HS-27A (cell line): ENCODE data around the gene ACTR3.
"Not testable (repeated sequence)": the region's sequence is repeated elsewhere in the genome, so short reads cannot be mapped to it uniquely, and the experiment has no call there.

ENCODE experiments used
- DNase-seq: peaks from one replicate; pipeline ENCODE4 v3.0.0-alpha.2; 2012; ENCODE audit warnings: low read depth, missing footprints

The ACTR3 gene

DNA sequence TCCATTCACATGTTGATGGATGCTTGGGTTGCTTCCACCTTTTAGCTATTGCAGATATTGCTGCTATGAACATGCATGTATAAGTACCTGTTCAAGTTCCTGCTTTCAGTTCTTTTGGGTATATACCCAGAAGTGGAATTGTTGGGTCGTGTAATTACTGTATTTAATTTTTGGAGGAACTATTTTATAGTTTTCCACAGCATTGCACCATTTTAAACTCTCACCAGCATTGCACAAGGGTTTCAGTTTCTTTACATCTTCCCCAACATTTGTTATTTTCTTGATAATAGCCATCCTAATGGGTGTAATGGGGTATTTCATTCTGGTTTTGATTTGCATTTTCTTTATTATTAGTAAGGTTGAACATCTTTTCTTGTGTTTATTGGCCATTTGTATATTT, 16.0 kb downstream of the ACTR3 start:
- no peak for DNase-seq

DNA sequence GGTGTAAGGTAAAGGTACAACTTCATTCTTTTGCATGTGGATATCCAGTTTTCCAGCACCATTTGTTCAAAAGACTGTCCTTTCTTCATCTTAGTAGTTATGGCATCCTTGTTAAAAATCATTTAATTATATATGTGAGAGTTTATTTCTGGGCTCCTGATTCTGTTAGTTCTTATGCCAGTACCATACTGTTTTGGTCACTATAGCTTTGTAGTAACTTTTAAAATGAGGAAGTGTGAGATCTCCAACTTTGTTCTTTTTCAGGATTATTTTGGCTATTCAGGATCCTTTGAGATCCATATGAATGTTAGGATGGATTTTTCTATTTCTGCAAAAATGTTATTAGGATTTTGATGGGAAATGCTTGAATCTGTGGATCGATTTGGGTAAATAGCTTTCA, 16.8 kb downstream of the ACTR3 start:
- DNase-seq, result no peak

DNA sequence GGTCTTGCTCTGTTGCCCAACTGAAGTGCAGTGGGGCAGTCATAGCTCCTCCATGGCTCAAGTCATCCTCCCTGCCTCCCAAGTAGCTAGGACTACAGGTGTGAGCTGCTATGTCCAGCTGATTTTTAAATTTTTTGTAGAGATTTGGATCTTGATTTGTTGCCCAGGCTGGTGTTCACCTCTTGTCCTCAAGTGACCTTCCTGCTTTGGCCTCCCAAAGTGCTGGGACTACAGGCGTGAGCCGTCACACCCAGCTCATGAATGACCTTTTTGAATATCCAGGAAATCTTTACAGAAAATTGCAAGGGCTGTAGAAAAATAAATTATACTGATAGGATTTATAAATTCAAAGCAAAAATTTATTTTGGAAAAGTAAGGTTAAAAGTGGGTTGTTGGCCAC, 17.4 kb downstream of the ACTR3 start:
- no peak for DNase-seq

DNA sequence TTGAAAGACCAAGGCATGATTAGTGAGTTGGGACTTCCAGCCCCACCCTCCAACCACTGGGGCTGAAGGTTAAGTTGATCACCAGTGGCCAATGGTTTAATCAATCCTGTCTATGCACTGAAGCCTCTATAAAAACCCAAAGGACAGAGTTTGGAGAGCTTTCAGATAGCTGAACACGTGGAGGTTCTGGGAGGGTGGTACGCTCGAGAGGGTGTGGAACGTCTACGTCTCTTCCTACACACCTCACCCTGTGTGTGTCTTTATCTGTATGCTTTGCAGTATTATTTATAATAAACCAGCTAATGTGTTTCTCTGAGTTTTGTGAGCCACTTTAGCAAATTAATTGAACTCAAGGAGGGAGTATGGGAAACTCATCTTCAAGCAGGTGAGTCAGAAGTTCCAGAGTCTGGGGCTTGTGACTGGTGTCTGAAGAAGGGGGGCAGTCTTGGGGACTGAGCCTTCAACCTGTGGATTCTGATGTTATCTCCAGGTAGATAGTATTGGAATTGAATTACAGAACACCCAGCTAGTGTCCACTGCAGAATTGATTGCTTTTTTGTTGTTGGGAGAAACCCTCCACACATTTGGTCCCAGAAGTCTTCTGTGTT, 20.3 kb downstream of the ACTR3 start:
- DNase-seq, result no peak

DNA sequence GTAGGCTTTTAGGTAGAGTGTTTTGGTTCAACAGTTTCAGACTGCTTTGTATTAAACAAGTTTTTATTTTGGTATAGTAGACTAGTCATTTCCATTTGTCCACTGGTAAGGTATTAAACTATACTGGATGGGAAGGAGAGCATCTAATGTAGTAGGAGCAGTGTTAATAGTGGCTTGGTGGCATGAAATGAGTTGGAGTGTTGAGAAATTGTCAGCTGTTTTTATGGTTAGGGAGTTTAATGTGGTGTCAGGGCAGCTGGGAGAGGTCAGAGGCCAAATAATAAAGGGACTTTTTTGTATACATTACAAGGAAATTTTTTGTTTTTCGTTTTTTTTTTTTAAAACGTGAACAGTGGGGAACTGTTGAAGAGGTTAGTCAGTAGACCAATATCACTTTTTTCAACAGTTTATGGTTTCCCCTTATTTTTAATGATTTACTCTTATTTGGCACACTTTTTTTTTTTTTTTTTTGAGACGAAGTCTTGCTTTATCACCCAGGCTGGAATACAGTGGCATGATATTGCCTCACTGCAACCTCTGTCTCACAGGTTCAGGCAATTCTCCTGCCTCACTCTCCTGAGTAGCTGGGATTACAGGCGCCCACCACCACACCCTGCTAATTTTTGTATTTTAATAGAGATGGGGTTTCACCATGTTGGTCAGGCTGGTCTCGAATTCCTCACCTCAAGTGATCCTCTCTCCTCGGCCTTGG, 21.2 kb downstream of the ACTR3 start:
- DNase-seq, result no peak

DNA sequence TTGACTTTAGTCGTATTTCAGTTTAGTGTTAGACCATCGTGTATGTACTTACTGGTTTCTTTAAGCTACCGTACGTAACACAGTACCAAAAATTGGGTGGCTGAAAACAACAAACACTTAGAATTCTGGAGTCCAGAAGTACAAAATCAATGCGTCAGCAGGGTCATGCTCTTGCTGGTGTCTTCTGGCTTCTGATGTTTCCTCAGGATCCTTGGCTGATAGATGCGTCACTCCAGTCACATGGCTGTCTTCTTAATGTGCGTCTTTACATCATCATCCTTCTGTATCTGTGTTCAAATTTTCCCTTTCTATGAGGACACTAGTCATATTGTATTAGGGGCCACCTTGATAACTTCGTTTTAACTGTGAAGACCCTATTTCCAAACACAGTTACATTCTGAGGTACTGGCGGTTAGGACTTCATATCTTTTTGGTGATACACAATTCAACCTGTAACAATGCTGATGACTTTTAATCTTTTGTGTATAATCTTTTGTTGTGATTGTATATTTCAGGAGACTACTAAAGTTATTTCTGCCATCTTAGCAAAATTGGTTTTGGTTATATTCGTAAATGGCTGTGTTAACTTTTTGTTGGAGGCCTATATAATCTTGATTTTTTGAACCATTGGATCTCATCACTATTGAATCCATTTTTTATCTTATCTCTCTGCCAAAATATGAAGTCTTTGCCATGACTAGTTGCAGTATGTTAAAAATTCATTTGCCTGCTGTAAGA, 25.4 kb downstream of the ACTR3 start:
- DNase-seq, result no peak

DNA sequence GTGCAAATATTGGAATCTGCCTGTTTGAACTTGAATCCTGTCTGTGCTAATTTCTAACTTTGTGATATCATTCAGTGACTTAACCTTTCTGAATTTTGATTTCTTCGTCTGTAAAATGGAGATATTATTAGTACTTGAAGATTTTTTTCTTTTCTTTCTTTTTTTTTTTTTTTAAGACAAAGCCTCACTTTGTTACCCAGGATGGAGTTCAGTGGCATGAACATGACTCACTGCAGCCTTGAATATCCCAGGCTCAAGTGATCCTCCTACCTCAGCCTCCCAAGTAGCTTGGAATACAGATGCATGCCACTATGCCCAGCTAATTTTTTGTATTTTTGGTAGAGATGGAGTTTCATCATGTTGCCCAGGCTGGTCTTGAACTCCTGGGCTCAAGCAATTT, 28.3 kb downstream of the ACTR3 start:
- DNase-seq, result no peak

DNA sequence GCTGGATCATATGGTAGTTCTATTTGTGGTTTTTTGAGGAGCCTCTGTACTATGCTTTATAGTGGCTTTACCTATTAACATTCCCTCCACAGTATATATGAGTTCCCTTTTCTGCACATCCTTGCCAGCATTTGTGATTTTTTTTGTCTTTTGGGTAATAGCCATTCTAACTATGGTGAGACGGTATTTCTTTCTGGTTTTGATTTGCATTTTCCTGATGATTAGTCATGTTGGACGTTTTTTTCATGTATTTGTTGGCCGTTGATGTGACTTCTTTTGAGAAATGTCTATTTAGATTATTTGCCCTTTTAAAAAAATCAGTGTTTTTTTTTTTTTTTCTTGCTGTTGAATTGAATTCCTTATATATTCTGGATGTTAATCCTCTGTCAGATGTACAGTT, 31.1 kb downstream of the ACTR3 start:
- no peak for DNase-seq

DNA sequence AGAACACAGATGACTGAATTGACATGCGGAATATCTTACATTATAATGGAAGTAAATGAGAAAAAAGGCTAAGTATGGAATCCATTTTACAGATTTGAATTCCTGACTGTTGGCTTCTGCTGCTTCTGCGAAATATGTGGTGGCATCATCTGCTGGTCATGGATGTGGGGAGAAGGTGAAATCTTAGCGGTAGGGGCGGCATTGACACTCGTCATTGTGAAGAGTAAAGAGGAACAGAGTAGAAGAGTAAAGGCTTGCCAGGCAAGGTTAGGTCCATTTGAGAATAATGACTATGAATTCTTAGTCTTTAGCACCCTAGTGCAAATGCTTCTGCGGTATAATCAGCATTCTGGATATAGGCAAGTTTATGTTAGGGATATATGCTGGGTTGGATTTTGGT, 32.4 kb downstream of the ACTR3 start:
- no peak for DNase-seq

DNA sequence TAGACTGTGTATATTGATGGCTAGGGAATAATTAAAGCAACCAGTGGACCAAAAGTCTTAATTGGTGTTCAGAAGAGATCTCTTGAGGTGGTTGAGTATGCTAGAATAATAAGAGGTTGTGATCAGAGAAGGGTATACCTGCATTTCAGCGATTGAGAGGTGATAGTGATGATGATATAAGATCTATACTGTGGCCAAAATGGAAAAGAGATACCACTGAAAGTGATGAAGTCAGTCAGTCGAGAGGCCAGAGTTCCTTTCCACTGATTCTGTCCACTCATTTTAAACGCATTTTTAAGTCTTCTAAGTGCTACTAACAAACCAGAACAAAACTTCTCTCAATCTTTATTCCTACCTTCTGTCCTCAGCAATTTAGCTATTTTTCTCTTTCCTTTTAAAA, 32.9 kb downstream of the ACTR3 start:
- no peak for DNase-seq

DNA sequence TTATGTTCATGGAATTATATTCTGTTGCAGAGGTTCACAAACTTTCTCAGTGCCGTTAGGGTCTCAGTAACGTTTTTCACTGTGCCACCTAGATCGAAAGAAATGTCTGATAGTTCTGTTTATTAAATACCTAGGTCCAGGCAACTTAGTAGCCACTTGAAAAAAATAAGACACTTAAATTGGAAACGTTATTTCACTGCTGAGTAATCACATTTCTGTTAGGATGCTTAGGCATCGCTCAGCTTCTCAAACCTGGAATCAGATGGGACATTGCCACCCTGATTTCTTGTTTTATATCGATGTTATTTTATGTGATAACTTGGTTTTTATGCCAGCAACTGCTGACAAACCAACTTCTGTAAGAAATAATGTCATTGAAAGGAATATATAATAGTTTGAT, 36.0 kb downstream of the ACTR3 start:
- no peak for DNase-seq

DNA sequence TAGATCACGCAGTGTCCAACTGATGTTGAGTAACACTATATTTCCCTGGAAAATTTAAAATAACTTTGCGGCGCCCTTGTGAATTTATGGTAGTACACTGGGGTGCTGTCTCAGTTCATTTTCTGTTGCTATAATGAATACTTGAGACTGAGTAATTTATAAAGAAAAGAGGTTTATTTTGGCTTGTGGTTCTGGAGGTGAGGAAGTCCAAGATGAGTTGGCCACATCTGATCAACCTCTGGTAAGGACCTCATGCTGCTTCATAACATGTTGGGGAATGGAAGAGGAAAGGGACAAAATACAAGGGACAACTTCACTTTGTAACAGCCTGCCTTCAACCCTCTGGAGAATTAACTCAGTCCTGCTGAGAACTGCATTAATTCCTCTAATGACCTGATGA, 36.4 kb downstream of the ACTR3 start:
- DNase-seq, result no peak

DNA sequence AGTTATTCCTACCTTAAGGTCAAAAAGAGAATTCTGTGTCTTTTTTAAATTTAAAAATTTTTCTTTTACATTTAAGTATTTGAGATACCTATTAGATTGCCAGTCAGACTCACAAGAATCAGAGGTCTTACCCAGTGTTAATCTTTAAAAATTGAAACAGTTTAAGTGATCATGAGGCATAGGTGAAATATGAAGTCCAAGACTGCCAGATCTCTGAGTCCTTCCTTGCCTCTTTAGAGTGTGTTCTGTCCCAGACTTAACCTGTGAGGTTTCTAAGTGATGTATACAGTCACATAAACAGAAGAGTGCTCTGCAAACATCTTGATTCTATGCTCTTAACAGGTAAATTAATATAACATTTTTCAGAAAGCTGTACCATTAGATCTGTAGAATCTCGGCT, 40.6 kb downstream of the ACTR3 start:
- DNase-seq, result no peak

DNA sequence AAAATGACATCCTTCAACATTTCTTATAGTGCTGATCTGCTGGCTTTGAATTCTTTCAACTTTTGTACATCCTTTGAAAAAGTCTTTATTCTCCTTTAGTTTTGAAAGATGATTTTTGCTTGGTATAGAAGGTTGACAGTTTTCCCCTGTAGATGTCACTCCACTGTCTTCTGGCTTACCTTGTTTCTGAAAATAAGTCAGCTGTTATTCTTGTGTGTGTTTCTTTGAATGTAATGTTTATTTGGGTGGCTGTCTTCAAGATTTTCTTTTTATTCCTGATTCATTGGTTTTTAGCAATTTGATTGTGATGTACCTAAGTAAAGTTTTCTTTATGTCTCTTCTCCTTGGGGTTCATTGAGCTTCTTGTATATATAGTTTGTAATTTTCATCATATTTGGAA, 47.6 kb downstream of the ACTR3 start:
- DNase-seq, result no peak

DNA sequence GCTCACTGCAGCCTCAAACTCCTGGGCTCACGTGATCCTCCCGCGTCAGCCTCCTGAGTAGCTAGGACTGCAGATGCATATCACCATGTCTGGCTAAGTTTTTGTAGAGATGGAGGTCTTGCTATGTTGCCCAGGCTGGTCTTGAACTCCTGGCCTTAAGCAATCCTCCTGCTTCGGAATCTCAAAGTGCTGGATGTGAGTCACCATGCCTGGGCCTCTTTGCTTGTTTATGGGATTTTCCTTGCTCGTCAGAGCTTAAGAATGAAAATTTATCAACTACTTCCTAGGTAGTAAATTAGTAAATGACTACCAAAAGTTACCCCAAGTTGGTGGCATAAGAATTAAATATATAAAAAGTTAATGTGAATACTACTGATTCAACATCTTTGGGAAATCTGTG, 51.0 kb downstream of the ACTR3 start:
- no peak for DNase-seq

DNA sequence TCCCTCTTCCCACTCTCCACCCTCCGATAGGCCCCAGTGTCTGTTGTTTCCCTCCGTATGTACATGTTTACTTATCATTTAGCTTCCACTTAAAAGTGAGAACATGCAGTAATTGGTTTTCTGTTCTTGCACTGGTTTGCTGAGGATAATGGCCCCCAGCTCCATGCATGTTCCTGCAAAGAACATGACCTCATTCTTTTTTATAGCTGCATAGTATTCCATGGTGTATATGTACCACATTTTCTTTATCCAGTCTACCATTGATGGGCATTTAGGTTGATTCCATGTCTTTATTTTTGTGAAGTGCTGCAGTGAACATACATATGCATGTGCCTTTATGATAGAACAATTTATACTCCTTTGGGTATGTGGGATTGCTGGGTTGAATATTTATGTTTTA, 55.9 kb downstream of the ACTR3 start:
- not testable (repeated sequence) for DNase-seq

DNA sequence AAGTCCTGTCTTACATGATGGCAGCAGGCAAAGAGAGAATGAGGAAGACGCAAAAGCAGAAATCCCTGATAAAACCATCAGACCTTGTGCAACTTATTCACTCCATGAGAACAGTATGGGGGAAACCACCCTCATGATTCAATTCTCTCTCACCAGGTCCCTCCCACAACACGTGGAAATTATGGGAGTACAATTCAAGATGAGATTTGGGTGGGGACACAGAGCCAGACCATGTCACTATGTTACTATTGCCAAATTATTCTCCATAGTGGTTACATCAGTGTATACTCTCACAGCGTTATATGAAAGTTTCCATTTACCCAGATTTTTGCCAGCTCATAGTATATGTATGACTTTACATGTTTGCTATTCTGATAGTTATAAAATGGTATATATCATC, 61.0 kb downstream of the ACTR3 start:
- DNase-seq, result not testable (repeated sequence)

DNA sequence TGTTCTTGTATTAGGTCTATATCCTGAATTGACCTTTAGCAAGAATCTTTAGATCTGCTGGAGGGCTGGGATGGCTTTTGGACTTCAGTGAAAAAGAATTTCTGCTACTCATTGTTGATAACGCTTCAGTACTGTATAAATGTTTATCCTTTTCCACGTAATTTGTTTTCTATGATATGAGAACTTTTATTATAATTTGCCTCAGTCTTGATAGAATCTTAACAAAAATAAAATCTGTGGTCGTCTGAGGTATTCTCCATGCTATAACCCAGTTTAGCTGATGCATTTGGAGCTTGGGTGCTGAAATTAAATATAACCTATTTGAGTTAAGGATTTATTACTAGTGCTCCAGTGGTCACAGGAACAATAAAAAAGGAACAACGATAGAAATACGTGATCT, 71.1 kb downstream of the ACTR3 start:
- no peak for DNase-seq

DNA sequence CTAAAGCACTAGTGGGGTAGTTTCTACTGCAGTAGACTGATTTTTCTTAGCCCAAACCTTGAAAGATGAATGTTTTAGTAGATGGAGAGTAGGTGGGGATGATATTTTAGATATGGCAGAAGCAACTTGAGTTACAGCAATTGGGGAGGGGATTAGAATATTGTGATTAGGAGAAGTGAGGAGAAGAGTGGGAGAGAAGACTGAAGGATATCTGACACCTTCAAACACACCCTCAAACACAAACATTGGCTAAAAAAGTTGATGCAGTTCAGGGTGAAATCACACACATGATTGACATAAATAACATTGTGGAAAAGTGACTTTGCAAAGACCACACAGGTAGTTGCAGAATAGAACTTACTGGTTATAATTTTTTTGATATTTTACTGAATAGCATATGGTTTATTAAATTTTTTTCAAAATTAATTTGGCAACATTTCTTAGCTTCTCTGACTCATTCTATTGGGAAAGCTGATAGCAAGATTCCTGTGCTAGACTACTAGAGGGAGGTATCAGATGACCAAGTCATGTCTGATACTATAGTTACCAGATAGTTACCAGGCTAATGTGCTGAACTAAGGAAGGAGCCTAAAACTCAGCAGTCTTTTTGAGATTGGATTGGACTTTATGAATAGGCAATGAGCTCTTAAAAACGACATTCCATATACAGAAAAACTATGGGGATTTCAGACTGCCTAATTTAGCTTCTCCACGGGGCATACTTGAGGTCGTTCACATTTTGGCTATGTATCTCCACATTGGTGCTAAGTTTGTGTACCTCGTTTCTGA, 73.0 kb downstream of the ACTR3 start:
- DNase-seq, result peak; percentile 27

DNA sequence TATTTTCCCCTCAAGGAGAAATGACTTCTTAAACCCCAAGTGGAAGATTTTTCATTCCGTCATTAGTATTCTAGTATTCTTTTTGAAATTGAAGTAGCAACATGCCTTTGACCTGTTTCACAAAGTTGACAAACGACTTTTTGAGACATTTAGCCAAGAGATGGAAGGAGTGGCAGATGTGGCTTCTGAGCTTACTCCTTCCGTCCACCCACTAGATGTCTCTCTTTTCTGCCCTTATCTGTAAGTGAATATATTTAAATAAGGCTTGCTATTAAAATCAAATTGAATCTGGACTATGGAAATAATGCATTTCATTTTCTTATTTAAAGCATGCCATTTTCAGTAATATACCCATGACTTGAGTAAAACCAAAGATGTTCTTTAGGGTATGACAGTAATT, 74.1 kb downstream of the ACTR3 start:
- DNase-seq, result no peak

DNA sequence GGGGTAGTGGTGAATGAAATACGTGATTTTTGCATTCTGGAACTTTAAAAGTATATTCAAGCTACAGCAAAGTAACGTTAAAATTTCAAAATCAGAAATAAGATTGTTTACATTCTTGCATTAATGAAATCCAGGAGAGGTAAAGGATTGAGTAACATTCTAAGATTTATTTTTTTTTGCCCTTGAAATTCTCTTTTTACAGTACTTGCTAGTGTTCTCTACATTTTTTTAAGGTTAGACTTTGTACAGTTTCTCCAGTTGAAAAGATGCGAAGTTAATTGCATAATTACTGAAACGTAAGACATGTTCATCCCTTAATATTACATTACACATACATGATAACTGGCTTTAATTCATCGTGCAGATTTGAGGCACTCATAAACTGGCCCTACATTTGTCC, 74.5 kb downstream of the ACTR3 start:
- no peak for DNase-seq

DNA sequence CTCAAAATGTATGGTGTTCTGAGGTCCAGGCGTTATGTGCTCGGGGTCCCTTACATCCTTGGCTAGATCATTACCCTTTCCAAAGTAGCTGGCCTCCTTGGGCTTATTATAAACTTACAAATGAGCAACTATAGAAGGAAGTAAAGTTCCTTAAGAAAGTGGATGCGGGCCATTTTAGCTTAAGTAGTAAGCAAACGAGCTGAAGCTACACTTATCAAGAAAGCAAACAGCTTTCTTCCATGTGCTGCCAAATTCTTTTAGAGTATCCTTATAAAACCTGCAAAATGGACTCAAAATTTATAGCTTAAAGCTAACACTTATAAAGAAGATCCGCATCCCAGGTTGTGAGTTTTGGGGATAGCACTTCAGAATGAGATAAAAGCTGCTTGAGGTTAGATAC, 75.3 kb downstream of the ACTR3 start:
- no peak for DNase-seq

DNA sequence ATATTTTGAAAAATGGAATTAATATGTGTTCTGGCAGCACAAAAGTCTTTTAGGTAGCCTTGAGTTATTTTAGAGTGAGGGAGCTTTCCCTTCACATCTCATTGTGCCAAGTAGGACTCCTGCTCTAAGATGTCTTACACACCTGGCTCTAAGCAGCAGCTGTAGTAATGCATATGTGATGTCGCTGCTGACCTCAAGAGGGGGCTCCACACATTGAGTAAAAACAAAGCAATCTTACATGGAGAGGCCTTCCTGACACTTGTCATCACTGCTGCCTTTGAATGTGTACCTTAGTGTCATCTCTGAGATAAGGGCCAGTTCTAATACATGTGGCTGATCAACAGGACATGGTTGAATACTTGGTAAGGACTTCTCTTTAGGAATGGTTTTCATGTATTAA, 75.8 kb downstream of the ACTR3 start:
- DNase-seq, result no peak
